GM19043 (cell line): Measurements from ENCODE around the gene PARP16.
"Not testable (repeated sequence)": the region's sequence is repeated elsewhere in the genome, so short reads cannot be mapped to it uniquely, and the experiment has no call there.

Experiments used
- ATAC-seq: cut with Tn5 transposase; IDR thresholded peaks from one replicate; pipeline ENCODE4 v1.9.1; 2021; ENCODE audit warnings: low read depth; ENCODE audit not compliant: unreplicated experiment

Gene PARP16

GRCh38 chr15:65285291-65286068 is 1.2 kb downstream of the PARP16 start:
- ATAC-seq = no peak

DNA sequence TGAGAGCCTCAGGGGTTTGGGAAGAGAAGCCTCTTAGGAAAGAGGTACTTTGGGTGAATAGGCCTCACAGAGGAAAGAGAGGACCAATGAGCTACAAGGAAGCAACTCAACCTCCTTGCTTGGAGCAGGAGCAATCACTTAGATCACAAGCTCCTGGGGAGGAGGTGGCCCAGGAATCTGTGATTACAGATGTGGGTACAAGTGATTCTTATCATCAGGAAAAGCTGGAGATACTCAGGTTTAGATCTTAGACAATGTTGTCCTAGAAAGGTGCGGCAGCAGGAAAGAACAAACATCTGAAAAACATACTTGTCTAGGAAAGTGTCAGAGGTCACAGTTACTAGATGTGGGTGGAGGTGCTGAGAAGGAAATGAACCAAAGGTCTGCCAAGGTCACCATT is 8.2 kb downstream of the PARP16 start:
- no peak for ATAC-seq

GRCh38 chr15:65277015-65277414 is 9.7 kb downstream of the PARP16 start:
- ATAC-seq = no peak

DNA sequence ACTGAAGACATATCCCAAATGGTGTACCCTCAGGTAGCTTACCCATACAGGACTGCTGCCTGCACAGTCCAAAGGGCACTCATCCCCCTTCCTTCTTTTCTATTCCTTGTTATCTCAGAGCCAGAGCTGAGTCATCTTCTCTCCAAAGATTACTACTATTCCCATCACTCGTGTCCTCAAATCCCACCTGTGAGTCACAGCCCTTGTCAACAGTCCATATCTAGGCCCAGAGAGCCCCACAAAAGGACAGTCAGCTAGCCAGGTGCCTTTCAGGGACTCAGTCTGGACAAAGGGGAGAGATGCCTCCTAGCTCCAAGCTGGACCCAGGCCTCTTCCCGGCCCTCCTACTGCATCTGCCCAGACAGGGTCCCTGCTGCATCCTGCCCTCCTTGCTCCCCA is 11.0 kb downstream of the PARP16 start:
- no peak for ATAC-seq

GRCh38 chr15:65275104-65275727 is 11.5 kb downstream of the PARP16 start:
- ATAC-seq = no peak

DNA sequence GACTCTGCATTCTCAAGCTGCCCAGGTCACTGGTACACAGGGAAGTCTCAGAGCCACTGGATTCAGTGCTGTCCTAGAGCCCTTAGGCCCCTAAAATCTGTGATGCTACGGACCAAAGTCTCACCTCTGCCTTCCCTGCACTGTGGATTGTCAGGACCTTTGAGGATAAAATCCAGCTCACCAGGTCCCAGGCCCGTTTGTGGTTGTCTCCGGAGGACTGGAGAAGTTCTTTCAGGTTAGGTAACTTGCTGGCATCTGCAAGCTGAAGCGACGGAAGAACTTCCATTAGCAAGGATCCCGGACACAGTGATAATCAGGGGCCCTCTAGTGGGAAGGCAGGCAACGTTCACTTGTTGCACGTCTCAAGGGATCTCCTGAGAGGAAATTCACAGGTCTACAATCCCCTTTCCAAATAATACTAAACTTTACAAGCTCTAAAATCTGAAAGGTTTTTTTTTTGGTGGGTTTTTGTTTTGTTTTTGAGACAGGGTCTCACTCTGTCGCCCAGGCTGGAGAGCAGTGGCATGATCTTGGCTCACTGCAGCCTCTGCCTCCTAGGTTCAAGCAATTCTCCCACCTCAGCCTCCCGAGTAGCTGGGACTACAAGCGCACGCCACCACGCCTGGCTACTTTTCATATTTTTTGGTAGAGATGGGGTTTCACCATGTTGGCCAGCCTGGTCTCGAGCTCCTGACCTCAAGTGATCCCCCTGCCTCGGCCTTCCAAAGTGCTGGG is 15.7 kb downstream of the PARP16 start:
- not testable (repeated sequence) for ATAC-seq

DNA sequence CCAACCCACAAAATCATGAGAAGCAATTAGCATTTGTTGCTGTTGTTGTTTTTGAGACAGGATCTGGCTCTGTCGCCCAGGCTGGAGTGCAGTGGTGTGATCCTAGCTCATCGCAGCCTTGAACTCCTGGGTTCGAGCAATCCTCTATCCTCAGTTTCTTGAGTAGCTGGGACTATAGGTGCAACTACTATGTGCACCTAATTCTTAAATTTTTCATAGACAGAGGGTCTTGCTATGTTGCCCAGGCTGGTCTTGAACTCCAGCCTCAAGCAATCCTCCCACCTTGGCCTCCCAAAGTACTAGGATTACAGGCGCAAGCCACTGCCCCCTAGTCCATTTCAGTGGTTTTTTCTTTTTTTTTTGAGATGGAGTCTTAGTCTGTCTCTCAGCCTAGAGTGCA is 18.3 kb downstream of the PARP16 start:
- ATAC-seq = no peak

GRCh38 chr15:65266469-65266868 is 20.2 kb downstream of the PARP16 start:
- ATAC-seq = no peak

- no peak for ATAC-seq
Observed at GRCh38 chr15:65264863-65265430, 21.7 kb downstream of the PARP16 start.

- ATAC-seq = no peak
Observed at GRCh38 chr15:65263313-65263712, 23.4 kb downstream of the PARP16 start.

DNA sequence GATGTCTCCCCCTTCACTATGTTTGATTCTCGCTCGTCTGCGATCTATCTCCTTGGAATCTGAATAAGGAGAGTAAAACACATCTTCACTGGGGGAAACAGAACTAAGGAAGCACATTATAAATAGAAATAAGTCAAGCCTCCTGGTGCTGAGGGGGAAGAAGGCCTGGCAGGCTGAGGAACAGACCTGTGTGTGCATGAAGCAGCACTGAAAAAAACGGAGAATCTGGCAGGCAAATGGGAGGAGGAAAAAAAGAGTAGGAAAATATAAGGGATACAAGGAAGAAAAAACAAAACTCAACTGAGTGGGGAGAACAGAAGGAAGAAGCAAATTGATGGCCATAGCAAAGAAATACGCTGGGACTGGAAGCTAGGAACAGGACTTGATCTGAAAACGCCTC is 25.7 kb downstream of the PARP16 start:
- no peak for ATAC-seq

DNA sequence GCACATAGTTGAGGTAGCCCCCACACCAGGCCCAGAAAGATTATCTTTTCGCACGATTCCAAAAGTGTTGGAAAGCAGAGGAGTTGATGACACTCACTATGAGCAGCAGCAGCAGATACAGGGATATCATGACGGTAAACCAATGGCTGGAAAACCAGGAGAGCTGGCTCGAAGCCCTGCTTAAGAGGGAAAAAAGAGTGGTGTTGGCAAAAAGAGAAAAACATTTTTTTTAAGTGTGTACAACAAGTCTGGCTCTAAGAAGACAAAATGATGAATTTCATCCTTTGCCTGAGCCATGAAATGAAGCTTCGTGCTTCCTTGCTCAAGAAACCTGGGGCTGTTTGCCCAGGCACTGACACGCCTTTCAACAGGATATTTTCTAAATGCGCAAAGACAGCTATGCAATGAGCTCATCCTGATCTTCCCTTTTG is 27.3 kb downstream of the PARP16 start:
- ATAC-seq = no peak

GRCh38 chr15:65258375-65259262 is 28.1 kb downstream of the PARP16 start:
- ATAC-seq = no peak

DNA sequence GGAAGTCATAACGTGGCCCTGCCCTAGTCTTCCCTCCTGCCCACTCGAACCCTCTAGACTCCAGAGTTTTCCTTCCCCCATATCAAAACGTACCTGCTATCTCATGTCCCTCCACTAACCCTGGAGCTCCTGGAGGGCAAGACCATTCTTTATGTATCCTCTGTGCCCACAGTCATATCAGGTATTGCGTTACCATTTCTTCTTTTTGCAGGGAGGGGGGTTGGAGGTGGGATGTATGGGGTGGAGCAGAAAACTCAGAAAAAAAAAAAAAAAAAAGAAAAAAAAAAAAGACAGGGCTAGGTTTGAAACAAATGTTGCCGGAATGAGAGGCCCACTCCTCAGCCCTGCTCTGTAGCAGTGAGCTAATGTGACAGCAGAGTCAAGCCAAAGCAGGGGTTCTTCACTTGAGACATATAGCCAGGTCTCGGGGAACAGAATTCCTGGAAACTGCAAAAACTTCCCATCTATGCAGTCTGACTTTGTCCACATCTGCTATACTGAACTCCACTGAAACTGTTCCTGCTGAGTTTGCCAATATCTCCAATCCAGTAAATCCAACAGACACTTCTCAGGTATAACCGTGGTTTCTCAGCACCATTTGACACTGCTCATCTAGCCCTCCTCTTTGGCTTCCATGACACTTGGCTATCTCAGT is 31.1 kb downstream of the PARP16 start:
- no peak for ATAC-seq

- no peak for ATAC-seq
Observed at GRCh38 chr15:65254758-65255157, 31.9 kb downstream of the PARP16 start.

GRCh38 chr15:65254356-65254755 is 32.3 kb downstream of the PARP16 start:
- ATAC-seq = no peak

DNA sequence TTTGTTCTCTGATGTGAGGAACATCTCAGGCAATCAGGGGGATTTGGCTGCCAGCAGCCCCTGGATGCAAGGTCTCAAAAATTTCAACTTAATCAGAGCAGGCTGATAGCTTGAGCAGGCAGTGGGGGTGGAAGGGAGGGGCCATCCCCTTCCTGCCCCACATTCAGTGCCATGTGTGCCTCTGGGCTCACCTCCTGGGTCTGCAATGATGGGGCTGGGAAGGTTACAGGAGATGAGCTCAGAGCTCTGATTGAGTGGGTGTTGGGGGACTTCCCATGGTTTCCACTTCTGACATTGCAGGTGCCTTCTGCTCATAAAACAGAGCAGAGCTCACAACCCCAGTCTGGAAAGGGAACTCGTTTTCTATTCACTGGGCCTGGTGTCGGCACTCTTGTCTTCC is 37.0 kb downstream of the PARP16 start:
- no peak for ATAC-seq

DNA sequence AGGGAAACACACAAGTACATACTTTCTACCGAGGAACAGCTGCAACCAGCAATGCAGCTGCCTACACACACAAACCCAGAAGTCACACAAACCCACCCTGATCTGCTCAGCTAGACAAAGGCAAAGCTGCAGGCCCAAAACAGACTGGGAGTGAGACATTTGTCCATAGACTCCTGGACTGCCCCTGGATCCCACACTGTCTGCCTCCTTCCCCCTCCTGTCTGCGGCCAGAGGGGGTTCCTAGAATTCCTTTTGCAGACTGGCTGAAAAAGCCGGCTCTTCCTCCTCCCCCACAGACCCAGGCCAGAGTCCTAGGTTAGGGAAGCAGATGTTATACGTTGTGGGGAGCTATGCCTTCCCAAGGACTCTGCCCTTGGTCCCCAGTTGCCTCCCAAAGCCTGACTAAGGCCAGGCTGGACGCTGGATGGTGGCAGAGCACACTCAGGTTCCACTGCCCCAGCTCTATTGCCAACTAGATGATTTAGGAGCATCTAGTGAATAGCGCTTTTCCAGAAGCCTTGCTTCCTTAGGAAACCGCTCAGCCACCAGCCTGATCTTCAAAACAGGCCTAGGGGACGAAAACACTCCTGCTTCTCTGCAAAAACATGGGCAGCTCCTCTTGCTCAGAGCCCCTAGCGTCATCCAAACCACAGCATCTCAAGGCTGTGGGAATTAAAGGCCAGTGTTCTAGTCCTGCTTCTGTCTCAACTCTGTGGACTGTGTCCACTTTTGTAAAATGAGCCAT is 38.0 kb downstream of the PARP16 start:
- no peak for ATAC-seq

GRCh38 chr15:65246939-65247338 is 39.7 kb downstream of the PARP16 start:
- no peak for ATAC-seq
